ENCODE measurements around the gene NECAB2. TPM values are rescaled to one million over a fixed set of nuclear protein-coding genes. Genes with fewer than 3 reads are reported as not detected.

The NECAB2 gene
- total RNA-seq, 1 experiment from 2014 or later = 0.81 TPM

DNA sequence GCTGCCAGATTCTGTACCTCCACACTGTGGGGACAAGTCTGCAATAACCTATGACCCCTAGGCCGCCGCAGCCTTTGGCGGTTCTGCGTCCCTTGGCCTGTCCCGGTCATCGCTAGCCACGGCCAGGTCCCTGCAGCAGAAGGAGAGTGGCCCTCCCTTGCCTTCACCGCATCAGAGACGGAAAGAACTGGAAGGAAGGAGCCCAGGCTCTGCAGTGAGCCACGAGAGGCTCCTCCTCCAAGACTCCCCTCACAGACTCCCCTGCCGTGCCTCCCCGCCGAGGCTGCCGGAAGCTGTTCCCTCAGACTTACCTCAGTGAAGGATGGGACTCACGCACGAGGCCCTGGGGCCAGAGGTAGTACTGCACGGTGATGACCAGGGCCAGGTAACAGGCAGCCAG is 63.5 kb downstream of the NECAB2 start:
- no peak for DNase-seq (ENCODE audit: low read depth)
- in situ Hi-C loops (cut with HindIII; ENCODE audit: low pct_unique_long_range_greater_than_20kb, low sequenced_read_pairs) = no loop called here

DNA sequence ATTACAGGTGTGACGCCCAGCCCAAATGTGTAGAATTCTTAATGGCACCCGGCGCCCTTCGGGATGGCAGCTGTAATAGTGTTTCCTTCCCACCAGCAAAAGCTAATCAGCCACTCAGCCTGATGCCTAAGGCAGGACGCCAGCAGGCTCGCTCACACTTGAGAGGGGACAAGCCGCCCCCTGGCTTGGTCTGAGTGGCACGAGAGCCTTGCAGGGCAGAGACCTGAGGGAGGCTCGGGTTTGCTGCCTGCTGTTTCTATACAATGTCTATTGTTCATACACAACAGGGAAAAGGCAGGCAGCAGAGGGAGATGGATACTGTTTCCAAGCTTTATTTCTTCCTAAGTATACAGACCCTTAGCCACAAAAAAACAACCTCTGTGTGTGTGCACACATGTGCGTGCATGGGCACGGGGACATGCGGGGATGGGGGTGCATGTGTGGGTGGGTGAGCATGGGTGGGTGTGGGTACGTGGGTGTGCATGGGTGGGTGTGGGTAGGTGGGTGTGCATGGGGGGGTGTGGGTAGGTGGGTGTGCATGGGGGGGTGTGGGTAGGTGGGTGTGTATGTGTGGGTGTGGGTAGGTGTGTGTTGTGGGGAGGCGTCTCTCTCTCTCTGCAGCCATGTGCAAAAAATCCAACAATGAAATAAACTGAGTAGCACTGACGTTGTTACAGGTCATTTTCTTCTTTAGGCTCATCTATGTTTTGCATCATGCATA is 64.6 kb downstream of the NECAB2 start:
- in situ Hi-C loops (cut with HindIII; ENCODE audit: low pct_unique_long_range_greater_than_20kb, low sequenced_read_pairs) = no loop called here
- DNase-seq (ENCODE audit: low read depth) = no peak

DNA sequence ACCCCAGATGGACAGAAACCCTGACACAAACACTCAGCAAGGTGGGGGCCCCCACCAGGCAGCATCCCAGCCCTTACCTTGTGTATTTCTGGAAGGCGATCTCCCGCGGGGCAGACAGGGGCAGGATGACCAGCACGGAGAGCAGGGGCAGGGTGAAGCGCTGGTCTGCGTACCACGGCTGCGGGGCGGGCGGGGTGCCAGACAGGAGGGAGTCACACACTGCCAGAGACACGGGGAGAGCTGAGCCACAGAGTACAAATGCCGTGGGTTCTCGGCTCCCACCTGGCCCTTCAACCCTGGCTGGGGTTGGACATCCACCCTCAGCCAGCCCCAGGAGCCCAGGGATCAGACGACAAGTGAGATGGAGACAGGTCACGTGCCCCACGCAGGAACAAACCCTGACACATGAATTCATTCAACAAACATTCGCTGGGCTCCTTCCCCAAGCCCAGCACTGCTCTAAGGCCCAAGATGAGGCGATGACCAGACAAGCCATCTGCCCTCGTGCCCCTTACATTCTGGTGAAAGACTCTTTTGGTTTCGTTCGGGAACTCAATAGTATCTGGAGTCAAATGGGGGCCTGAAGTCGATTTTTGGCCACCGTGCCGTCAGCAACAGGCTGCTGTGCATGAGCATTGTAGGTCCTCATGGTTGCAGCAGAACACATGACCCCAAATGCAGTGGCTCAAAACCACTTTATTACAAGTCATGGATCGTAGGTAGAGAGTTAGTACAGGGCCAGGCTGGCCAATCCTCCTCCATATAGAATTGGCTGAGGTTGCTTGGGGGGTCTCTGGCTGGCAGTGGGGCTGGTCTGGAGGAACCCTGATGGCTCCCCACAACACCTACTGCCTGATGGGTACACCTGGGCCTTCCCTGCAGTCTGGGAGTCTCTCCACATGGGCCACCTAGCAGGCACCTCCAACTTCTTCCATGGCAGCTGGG is 65.5 kb downstream of the NECAB2 start:
- in situ Hi-C loops (cut with HindIII; ENCODE audit: low pct_unique_long_range_greater_than_20kb, low sequenced_read_pairs) = no loop called here
- DNase-seq (ENCODE audit: low read depth) = no peak

DNA sequence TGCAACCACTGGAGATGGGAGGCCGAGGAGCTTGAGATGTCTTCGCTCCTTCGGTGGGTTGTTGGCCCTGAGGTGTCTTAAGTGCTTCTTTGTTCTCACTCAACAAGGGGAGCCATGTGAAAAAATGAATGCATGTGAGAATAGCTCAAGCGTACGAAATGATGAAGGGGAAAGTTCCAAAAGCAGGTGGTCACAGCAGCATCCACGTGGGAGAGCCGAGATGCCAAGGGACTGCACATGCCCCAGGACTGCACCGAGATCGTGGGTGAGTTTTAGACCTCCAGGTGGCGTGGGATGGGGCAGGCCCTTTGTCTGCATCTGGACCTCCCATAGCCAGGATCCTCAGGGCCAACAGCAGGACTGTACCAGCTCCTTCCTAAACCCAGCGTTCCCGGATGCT is 66.5 kb downstream of the NECAB2 start:
- in situ Hi-C loops (cut with HindIII; ENCODE audit: low pct_unique_long_range_greater_than_20kb, low sequenced_read_pairs) = no loop called here

DNA sequence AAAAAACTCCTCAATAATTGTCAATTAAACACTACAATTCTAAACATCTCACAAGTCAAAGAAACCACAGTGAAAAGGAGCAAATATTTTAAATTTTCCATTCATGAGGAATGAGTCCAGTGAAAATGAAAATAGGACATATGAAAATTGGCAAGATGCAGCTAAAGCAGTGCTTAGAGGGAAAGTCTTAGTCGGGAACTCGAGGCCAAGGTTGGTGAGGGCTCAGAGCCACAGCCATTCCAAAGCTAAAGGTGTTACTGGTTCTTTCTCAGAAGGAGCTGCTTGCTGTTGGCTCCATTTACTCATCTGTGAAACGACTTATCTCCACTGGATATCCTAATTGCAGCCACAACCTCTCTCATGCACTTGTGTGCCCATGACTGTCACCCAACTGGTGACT is 68.1 kb downstream of the NECAB2 start:
- in situ Hi-C loops (cut with HindIII; ENCODE audit: low pct_unique_long_range_greater_than_20kb, low sequenced_read_pairs) = no loop called here
- DNase-seq (ENCODE audit: low read depth) = no peak

More for the DNA sequence above, 66.5 kb downstream of the NECAB2 start:
- DNase-seq (ENCODE audit: low read depth) = no peak

DNA sequence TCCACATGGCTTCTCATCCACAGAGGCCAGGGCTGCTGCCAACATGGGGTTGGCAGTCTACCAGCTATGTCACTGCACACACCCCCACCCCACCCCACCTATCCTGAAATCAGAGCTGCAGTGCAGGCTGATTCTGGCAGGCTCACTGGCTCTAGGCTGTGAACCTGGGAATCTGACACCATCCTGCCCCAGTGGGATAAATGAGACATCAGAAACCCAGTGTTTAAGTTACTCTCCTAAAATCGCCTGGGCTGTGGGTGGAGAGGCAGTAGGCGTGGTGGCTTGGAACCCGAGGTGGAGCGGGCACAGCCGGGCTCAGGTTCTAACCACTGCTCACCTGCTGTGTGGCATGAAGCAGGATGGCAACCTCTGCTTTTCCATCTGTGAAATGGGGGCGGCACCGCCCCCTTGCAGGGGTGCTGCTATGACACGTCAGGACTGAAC is 69.0 kb downstream of the NECAB2 start:
- no peak for DNase-seq (ENCODE audit: low read depth)
- in situ Hi-C loops (cut with HindIII; ENCODE audit: low pct_unique_long_range_greater_than_20kb, low sequenced_read_pairs) = no loop called here

DNA sequence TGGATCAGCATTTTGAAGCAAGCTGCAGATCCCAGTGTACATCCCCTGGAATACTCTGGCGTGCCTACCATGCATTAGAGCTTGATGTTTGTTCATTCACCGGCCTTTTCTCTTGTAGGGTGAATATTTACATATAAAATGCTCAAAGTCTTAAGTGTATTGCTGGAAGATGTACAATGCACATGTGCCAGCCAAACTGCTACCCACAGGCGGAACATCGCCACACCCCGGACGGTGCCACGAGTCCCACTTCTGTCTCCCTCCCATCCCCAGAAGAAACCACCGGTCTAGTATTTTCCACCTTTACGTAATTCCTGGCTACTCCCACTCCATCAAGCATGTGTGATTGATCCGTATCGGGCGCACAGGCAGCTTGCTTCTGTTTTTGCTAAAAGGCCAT is 70.4 kb downstream of the NECAB2 start:
- in situ Hi-C loops (cut with HindIII; ENCODE audit: low pct_unique_long_range_greater_than_20kb, low sequenced_read_pairs) = no loop called here

GRCh38 chr16:84039696-84040095 is 71.7 kb downstream of the NECAB2 start:
- in situ Hi-C loops (cut with HindIII; ENCODE audit: low pct_unique_long_range_greater_than_20kb, low sequenced_read_pairs) = no loop called here

More for the DNA sequence above, 70.4 kb downstream of the NECAB2 start:
- no peak for DNase-seq (ENCODE audit: low read depth)

DNA sequence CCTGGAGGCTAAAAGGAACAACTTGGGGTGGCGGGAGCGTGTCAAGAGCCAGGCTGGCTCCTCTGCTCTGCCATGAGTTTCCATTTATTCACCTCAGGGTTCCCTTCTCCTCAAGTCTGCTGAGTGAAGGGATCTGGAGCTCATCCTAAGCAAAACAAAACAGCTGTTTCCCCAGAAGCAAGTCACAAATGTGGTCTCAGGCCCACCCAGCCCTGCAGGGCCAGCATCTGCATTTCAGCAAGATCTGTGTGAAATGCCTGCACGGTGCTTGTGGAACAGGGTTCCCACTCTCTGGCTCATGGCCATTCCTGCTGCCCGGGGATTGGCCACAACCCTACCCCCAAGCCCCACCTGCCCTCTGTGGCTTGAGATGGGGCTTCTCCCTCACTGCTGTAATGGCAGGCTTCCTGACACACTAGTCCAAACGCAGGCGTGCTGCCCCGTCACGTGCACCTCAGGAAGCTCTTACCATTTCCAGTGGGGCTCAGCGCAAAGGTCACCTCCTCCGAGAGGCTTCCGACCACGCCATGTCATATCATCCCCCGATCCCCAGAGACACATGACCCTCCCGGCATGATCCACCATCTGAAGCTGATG is 72.3 kb downstream of the NECAB2 start:
- in situ Hi-C loops (cut with HindIII; ENCODE audit: low pct_unique_long_range_greater_than_20kb, low sequenced_read_pairs) = no loop called here
- no peak for DNase-seq (ENCODE audit: low read depth)

More at GRCh38 chr16:84039696-84040095, 71.7 kb downstream of the NECAB2 start:
- DNase-seq (ENCODE audit: low read depth) = no peak

DNA sequence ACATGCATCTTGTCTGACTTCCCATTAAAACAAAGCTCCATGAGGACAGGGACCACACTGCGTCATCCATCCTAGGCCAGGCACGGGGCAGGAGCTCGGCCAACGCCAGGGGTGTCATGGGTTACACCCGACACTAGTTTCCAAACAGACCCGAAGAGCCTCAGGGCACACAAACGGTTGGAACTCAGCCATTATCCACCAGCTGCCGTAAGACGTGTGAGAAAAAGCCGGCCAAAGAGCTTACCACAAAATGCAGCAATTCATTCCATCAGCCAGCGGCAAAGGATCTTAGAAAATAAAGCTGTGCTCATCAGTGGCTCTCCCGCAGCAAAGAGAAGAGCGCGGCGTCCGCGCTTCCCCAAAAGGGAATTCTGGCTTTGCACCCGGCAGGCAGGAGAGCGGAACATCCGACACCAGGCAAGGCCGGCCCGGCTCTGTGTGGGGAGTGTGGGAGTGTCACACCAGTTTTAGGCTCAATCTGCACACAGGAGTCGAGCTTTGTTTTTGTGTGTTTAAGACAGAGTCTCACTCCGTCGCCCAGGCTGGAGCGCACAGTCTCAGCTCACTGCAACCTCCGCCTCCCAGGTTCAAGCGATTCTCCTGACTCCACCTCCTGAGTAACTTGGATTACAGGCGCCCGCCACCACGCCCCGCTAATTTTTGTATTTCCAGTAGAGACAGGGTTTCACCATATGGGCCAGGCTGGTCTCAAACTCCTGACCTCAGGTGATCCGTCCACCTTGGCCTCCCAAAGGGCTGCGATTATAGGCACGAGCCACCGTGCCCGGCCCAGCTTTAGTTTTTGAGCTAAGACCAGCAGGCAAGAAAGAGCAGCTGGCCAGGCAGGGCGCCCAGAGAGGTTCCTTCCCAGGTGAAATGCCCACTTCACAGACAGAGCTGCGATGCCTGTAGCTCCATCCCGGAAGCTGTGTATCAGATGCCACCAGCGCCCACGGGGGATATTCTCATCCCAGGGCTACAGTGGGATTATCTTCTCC is 73.1 kb downstream of the NECAB2 start:
- DNase-seq (ENCODE audit: low read depth) = no peak
- in situ Hi-C loops (cut with HindIII; ENCODE audit: low pct_unique_long_range_greater_than_20kb, low sequenced_read_pairs) = no loop called here

DNA sequence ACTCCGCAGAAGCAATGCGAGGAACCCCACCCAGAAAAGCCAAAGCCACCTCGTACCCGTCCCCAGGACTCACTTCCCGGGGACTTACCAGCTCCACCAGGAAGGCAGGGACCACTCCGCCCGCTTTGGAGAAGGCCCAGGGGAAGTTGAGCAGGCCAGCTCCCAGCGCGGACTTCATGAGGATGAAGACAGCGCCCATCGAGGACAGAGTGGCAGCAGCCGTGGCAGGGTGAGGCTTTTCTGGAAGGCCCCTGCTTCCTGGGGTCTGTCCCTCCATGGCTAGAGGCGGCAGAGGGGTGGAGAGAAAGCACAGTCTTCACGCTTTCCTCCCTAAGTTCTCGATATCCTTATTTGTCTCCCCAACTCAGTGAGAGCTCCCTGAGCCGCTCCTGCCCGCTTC is 73.8 kb downstream of the NECAB2 start:
- DNase-seq (ENCODE audit: low read depth) = no peak
- in situ Hi-C loops (cut with HindIII; ENCODE audit: low pct_unique_long_range_greater_than_20kb, low sequenced_read_pairs) = no loop called here

GRCh38 chr16:84042308-84042878 is 74.3 kb downstream of the NECAB2 start, which contains the start of gene SLC38A8:
Gene SLC38A8 (minus strand): TSS chr16:84042795. CDS start chr16:84042157, 638 bp downstream.
- in situ Hi-C loops (cut with HindIII; ENCODE audit: low pct_unique_long_range_greater_than_20kb, low sequenced_read_pairs) = no loop called here
- no peak for DNase-seq (ENCODE audit: low read depth)

DNA sequence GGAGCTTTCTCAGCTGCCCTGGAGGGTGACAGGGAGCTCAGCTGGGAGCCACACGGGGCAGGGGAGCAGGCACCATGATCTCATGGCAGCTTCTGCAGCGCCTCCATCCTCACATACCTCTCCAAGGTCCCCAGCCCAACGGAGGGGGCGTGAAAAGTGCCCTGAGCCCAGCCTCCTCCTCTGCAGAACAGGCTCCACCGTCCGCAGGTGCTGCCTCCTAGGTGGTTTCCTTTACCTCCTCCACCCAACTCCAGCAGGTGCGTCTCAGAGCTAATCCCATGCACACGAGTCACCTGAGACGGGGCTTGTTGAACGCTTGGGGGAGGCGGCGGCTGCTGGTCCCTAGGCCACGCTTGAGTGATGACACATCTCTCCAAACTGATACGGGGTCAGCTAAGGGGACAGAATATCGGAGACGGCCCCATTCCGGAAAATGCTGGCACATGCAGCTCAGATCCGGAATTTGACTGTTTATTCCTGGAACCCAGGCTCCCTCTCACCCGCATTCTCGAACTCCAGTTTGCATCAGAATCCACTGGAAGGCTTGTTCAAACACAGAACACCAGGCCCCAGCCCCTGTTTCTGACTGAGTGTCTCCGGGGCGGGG is 74.9 kb downstream of the NECAB2 start:
- in situ Hi-C loops (cut with HindIII; ENCODE audit: low pct_unique_long_range_greater_than_20kb, low sequenced_read_pairs) = no loop called here
- DNase-seq (ENCODE audit: low read depth) = no peak

DNA sequence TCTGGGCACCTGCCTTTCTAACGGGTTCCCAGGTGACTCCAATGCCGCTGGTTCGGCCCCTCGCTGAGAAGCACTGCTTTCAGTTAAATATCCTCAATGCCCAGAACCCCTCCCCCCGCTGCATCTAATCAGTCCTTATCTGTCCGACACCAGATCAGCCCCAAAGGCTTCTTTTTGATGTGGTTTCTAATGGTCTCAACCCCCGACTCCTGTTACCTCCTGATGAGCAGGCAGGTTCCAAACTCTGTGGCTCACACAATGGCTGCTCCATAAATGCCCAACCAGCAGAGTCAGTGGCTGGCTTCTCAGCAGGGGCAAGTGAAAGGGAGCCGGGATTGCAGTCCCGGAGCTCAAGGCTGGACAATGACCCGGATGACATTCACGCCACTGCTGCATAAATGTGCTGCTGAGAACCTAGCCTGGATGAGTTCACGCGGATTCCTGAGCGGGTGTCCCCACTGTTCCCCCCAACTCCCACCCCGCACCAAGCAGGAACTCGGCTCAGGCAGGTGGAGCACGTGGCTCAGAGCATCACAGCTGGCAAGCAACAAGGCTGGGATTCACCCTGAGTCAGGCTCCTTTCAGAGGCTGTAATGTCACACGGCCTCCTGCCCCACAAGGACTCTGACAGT is 75.6 kb downstream of the NECAB2 start:
- in situ Hi-C loops (cut with HindIII; ENCODE audit: low pct_unique_long_range_greater_than_20kb, low sequenced_read_pairs) = no loop called here
- DNase-seq (ENCODE audit: low read depth) = no peak

DNA sequence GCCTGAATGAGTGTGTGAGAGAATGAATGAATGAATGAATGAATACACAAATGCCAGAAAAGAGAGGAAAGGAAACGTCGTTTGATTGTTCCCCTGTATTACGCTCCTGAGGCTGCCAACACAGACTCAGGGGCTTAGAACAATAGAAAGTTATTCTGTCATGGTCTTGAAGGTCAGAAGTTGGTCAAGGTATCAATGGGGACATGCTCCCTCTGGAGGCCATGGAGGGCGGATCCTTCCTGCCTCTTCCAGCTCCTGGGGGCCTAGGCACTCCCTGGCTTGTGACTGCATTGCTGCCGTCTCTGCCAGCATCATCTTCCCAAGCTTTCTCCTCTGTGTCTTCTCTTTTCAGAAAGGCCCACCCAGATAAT is 76.1 kb downstream of the NECAB2 start:
- in situ Hi-C loops (cut with HindIII; ENCODE audit: low pct_unique_long_range_greater_than_20kb, low sequenced_read_pairs) = no loop called here
- no peak for DNase-seq (ENCODE audit: low read depth)

- DNase-seq (ENCODE audit: low read depth) = no peak
- in situ Hi-C loops (cut with HindIII; ENCODE audit: low pct_unique_long_range_greater_than_20kb, low sequenced_read_pairs) = no loop called here
Observed at GRCh38 chr16:84045001-84045817, 77.2 kb downstream of the NECAB2 start.

All from Caki2 (cell line).